ENCODE measurements around the gene GAA.
A peak's percentile ranks its signal among the peaks of the same experiment; 100 is the strongest.

GAA gene

GRCh38 chr17:80119271-80119791 is 17.9 kb downstream of the GAA start:
- DNase-seq = no peak

- DNase-seq = no peak
Measured at GRCh38 chr17:80119839-80120238, 18.5 kb downstream of the GAA start.

- no peak for DNase-seq
Measured at GRCh38 chr17:80122026-80122575, 20.7 kb downstream of the GAA start.

DNA sequence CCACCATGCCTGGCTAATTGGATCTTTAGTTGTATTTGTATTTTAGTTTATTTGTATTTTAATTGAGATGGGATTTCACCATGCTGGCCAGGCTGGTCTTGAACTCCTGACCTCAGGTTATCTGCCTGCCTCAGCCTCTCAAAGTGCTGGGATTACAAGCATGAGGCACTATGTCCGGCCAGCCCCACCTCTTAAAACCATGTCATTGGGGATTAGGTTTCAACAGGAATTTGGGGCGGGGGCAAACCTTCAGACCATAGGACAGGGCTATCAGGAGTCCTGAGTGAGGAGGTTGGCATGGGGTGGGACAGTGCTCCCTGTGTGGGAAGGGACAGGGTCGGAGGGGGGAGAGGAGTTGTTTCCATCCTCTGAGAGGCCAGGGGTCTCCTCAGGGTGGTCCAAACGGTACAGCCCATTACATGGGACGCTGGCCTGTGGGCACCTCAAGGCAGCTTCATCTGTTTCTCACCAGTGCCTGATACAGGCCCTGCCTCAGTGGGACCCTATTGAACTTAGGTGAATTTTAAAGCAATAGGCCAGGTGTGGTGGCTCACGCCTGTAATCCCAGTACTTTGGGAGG is 21.6 kb downstream of the GAA start:
- no peak for DNase-seq

DNA sequence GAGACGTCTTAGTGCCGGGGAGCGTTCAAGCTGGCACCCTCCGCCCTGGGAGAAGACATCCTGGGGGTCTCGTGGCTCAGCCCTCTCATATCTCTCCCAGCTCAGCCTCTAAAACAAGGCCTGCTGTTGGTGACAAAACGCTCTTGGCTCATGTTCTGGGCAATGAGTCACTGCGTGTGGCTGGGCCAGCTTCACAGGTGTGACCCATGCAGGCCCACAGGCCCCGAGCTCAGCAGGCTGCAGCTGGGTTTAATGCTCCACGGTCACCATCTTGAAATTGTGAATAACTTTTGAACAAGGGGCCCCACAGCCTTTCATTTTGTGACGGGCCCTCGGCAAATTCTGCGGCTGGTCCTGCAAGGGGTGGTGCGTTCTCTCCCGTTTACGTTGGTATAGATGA is 22.4 kb downstream of the GAA start:
- no peak for DNase-seq

DNA sequence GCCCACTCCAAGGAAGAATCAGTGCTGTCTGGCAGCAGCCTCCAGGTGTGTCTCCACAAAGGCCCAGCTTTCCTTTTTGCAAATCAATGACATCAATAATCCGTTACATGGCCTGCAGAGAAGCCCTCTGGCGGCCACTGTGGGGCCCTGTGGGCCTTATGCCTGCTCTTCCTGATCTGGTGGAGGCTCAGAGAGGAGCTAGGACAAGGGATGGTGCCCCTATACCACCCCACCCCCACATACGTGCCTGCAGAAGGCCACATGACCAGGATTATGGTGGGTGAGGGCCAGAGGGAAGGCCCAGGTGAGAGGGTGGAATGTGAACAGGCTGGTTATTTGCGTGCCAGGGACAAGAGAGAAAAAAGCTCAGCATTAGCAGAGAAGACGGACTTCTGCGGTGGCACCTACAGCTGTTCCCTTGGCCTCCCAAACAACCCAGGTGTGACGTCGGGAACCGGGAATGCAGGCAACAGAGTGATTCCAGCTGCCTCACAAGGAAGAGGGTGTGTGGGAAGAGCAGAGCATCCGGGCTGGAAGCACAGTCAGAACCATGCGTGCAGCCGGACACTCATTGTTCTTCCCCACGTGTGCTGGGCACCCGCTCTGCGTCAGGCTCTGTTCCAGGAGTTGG is 23.1 kb downstream of the GAA start:
- no peak for DNase-seq

GRCh38 chr17:80125656-80126448 is 24.5 kb downstream of the GAA start:
- no peak for DNase-seq

DNA sequence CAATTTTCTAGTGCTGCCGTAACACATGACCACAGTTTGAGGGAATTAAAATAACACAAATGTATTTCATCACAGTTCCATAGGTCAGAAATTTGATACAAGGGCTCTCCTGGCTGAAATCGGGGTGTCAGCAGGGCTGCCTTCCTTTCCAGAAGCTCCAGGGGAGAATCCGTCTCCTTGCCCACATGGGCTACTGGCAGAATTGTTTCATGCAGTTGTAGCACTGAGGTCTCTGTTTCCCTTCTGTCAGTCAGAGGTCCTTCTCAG is 25.0 kb downstream of the GAA start:
- DNase-seq = no peak

- no peak for DNase-seq
Measured at GRCh38 chr17:80129006-80129565, 27.7 kb downstream of the GAA start.

DNA sequence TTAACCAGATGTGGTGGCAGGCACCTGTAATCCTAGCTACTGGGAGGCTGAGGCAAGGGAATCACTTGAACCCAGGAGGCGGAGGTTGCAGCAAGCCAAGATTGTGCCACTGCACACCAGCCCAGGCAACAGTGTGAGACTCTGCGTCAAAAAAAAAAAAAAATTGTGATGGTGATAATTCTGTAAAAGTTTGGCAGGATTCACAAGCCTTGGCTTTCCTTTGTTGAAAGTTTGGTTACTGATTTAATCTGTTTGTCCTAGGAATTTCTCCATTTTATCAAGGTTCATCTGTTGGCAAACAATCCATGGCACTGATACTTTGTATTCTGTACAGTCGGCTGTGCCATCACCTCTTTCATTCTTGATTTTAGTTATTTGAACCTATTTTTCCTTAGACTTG is 29.6 kb downstream of the GAA start:
- DNase-seq = no peak

- no peak for DNase-seq
Measured at GRCh38 chr17:80132906-80133625, 31.7 kb downstream of the GAA start.

GRCh38 chr17:80133626-80133970 is 32.2 kb downstream of the GAA start:
- DNase-seq = no peak

- DNase-seq = no peak
Measured at GRCh38 chr17:80137131-80137530, 35.8 kb downstream of the GAA start.

DNA sequence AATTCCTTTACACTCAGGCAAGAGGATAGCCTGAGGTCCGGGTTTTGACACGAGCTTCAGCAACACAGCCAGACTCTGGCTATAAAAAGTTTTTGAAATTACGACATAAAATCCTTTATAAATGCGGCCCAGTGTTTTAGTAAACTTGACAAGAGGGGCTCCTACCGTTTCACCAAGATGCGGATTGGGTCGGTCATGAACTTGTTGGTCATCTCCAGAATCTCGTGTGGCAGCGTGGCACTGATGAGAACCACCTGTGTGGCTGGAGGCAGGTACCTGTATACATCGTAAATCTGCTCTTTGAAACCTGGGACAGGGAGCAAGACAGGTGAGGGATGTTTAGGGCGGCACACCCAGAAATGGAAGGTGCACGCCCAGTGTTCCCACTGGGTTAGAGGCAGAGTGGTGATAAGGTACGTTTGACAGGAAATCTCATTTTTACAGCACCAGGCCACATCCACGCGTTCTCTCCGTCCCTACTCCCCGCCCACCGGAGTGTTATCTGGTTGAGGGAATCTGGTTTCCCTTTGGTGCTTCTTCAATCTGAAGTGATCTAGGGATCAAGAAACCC is 37.6 kb downstream of the GAA start:
- DNase-seq = no peak

- DNase-seq = no peak
Measured at GRCh38 chr17:80141463-80142165, 40.2 kb downstream of the GAA start.

GRCh38 chr17:80142929-80143328 is 41.5 kb downstream of the GAA start:
- DNase-seq = no peak

- DNase-seq = no peak
Measured at GRCh38 chr17:80145076-80146075, 44.0 kb downstream of the GAA start.

GRCh38 chr17:80146121-80147034 is 45.0 kb downstream of the GAA start:
- peak; percentile 37 to 43 for DNase-seq

GRCh38 chr17:80147035-80147822 is 45.8 kb downstream of the GAA start, which contains the start of gene EIF4A3:
Gene EIF4A3, minus strand, starts transcription at chr17:80147128. Its CDS starts 167 bp downstream, at chr17:80146961.
- peak; percentile 98 for DNase-seq

Data from activated T-cell treated with anti-CD3 and anti-CD28 coated beads, Interleukin-2, amount 50 U/mL, for 48 hours (primary cell).